Measurements from ENCODE around the gene TLE3.

The TLE3 gene

GRCh38 chr15:70048198-70048565 lies 49.5 kb downstream of the TLE3 start:
- DNase-seq (ENCODE audit: low spot score): no peak

- no peak for DNase-seq (ENCODE audit: low spot score)
These were observed 50.1 kb downstream of the TLE3 start for GRCh38 chr15:70047386-70048197.

- no peak for DNase-seq (ENCODE audit: low spot score)
These were observed 50.9 kb downstream of the TLE3 start for GRCh38 chr15:70046679-70047369.

GRCh38 chr15:70045045-70045444 lies 52.7 kb downstream of the TLE3 start:
- DNase-seq (ENCODE audit: low spot score): no peak

- no peak for DNase-seq (ENCODE audit: low spot score)
These were observed 53.5 kb downstream of the TLE3 start for GRCh38 chr15:70044168-70044567.

GRCh38 chr15:70043590-70043989 lies 54.1 kb downstream of the TLE3 start:
- no peak for DNase-seq (ENCODE audit: low spot score)

- DNase-seq (ENCODE audit: low spot score): no peak
These were observed 55.0 kb downstream of the TLE3 start for GRCh38 chr15:70042553-70043214.

- no peak for DNase-seq (ENCODE audit: low spot score)
These were observed 57.8 kb downstream of the TLE3 start for GRCh38 chr15:70039917-70040316.

- no peak for DNase-seq (ENCODE audit: low spot score)
These were observed 58.9 kb downstream of the TLE3 start for GRCh38 chr15:70038730-70039392.

GRCh38 chr15:70037292-70037640 lies 60.5 kb downstream of the TLE3 start:
- no peak for DNase-seq (ENCODE audit: low spot score)

GRCh38 chr15:70036585-70037291 lies 61.0 kb downstream of the TLE3 start:
- DNase-seq (ENCODE audit: low spot score): no peak

- no peak for DNase-seq (ENCODE audit: low spot score)
These were observed 62.0 kb downstream of the TLE3 start for GRCh38 chr15:70035719-70036077.

- no peak for DNase-seq (ENCODE audit: low spot score)
These were observed 62.5 kb downstream of the TLE3 start for GRCh38 chr15:70035051-70035718.

- no peak for DNase-seq (ENCODE audit: low spot score)
These were observed 63.1 kb downstream of the TLE3 start for GRCh38 chr15:70034596-70034995.

- DNase-seq (ENCODE audit: low spot score): no peak
These were observed 63.6 kb downstream of the TLE3 start for GRCh38 chr15:70034141-70034540.

- no peak for DNase-seq (ENCODE audit: low spot score)
These were observed 64.1 kb downstream of the TLE3 start for GRCh38 chr15:70033529-70034140.

GRCh38 chr15:70033109-70033508 lies 64.6 kb downstream of the TLE3 start:
- DNase-seq (ENCODE audit: low spot score): no peak

- DNase-seq (ENCODE audit: low spot score): no peak
These were observed 65.2 kb downstream of the TLE3 start for GRCh38 chr15:70032509-70032908.

GRCh38 chr15:70031713-70032112 lies 66.0 kb downstream of the TLE3 start:
- DNase-seq (ENCODE audit: low spot score): no peak

GRCh38 chr15:70031261-70031660 lies 66.5 kb downstream of the TLE3 start:
- DNase-seq (ENCODE audit: low spot score): no peak

GRCh38 chr15:70030851-70031250 lies 66.9 kb downstream of the TLE3 start:
- DNase-seq (ENCODE audit: low spot score): no peak

Measured in CD4-positive, alpha-beta T cell treated with Interleukin-6 at 100 ng/mL for 8 hours (primary cell).